A673 (cell line): ENCODE measurements around the gene CASP8AP2.

ENCODE experiments used
- CTCF ChIP-seq: fragments of 300-800, 200-600 bp; sonication (generic); conservative IDR thresholded peaks from 2 replicates; pipeline ENCODE4 v1.5.1; 2017; ENCODE audit warnings: low read depth, mild to moderate bottlenecking, antibody characterized with exemption, low read length, moderate library complexity, mixed read lengths
- EZH2 ChIP-seq: fragments of 200-600 bp; sonication (generic); IDR thresholded peaks from 2 replicates; pipeline ENCODE4 v1.6.1; 2017; ENCODE audit warnings: borderline replicate concordance, low read depth, mild to moderate bottlenecking, mixed read lengths, antibody characterized with exemption, low read length; ENCODE audit not compliant: poor library complexity, severe bottlenecking

GRCh38 chr6:89834884-89835792 lies 5.5 kb downstream of the CASP8AP2 start:
- no peak for TF ChIP-seq CTCF
- TF ChIP-seq EZH2, result no peak
